Measurements from ENCODE around the gene ITPR2. TPM values are rescaled to one million over a fixed set of nuclear protein-coding genes. Genes with fewer than 3 reads are reported as not detected.

Gene ITPR2
- total RNA-seq, 1 experiment from 2014 or later: 4.0 TPM

- Histone ChIP-seq H3K9me3 (ENCODE audit: low read length) (no peaks in the 10 kb centered on the region), H3F3A (ENCODE audit: low read length, unreplicated experiment) (no peaks in the 10 kb centered on the region), H2AFZ (ENCODE audit: low read length) (no peak overlapping the region), H3K4me3 (ENCODE audit: low read length) (no peak overlapping the region), H3K27me3 (ENCODE audit: low read length) (no peaks in the 10 kb centered on the region), H3K4me1 (ENCODE audit: insufficient read depth, low read length) (peaks cover 12% of the 10 kb centered on the region), H3K27ac (ENCODE audit: low read length) (no peak overlapping the region), H3K36me3 (ENCODE audit: low read depth, low read length) (no peaks in the 10 kb centered on the region), H4K20me1 (ENCODE audit: low read length) (no peaks in the 10 kb centered on the region), H3K9ac (ENCODE audit: low read length) (no peak overlapping the region), H3K79me2 (ENCODE audit: low read length) (no peaks in the 10 kb centered on the region), H3K9me2 (replicated peaks; ENCODE audit: low read length) (no peaks in the 10 kb centered on the region), H3K4me2 (ENCODE audit: low read length) (peak overlapping the region; percentile 20)
- ChIA-PET POLR2A (ENCODE audit: unreplicated experiment) (no interaction called here), CTCF (no interaction called here)
- TF ChIP-seq, protein P1, sequence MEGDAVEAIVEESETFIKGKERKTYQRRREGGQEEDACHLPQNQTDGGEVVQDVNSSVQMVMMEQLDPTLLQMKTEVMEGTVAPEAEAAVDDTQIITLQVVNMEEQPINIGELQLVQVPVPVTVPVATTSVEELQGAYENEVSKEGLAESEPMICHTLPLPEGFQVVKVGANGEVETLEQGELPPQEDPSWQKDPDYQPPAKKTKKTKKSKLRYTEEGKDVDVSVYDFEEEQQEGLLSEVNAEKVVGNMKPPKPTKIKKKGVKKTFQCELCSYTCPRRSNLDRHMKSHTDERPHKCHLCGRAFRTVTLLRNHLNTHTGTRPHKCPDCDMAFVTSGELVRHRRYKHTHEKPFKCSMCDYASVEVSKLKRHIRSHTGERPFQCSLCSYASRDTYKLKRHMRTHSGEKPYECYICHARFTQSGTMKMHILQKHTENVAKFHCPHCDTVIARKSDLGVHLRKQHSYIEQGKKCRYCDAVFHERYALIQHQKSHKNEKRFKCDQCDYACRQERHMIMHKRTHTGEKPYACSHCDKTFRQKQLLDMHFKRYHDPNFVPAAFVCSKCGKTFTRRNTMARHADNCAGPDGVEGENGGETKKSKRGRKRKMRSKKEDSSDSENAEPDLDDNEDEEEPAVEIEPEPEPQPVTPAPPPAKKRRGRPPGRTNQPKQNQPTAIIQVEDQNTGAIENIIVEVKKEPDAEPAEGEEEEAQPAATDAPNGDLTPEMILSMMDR (conservative IDR thresholded peaks at IDR 0.05; ENCODE audit: low read depth, low read length): no peak
- TF ChIP-seq EZH2phosphoT487 (IDR thresholded peaks at IDR 0.05; ENCODE audit: borderline replicate concordance, low read length) (no peak), EZH2 (IDR thresholded peaks at IDR 0.05; ENCODE audit: low read length, unreplicated experiment) (no peak)
- no TSS peak for BruUV-seq (replicated peaks)
- ATAC-seq (no peak), DNase-seq (no peak)
- intact Hi-C loops (cut with micrococcal nuclease): no loop called here
Measured at GRCh38 chr12:26737487-26738030, 95.4 kb downstream of the ITPR2 start.

- Histone ChIP-seq H3F3A (ENCODE audit: low read length, unreplicated experiment) (no peaks in the 10 kb centered on the region), H4K20me1 (ENCODE audit: low read length) (no peaks in the 10 kb centered on the region), H3K4me3 (ENCODE audit: low read length) (no peak overlapping the region), H3K9ac (ENCODE audit: low read length) (no peak overlapping the region), H3K4me2 (ENCODE audit: low read length) (peak overlapping the region; percentile 20), H3K79me2 (ENCODE audit: low read length) (no peaks in the 10 kb centered on the region), H3K36me3 (ENCODE audit: low read depth, low read length) (no peaks in the 10 kb centered on the region), H3K4me1 (ENCODE audit: insufficient read depth, low read length) (peaks cover 12% of the 10 kb centered on the region), H3K27me3 (ENCODE audit: low read length) (no peaks in the 10 kb centered on the region), H3K9me3 (ENCODE audit: low read length) (no peaks in the 10 kb centered on the region), H2AFZ (ENCODE audit: low read length) (no peak overlapping the region), H3K9me2 (replicated peaks; ENCODE audit: low read length) (no peaks in the 10 kb centered on the region), H3K27ac (ENCODE audit: low read length) (no peak overlapping the region)
- intact Hi-C loops (cut with micrococcal nuclease): no loop called here
- ChIA-PET CTCF (no interaction called here), POLR2A (ENCODE audit: unreplicated experiment) (no interaction called here)
- ATAC-seq (peak; percentile 73), DNase-seq (peak; percentile 88)
- BruUV-seq (replicated peaks): no TSS peak
- TF ChIP-seq, protein P1 (conservative IDR thresholded peaks at IDR 0.05; ENCODE audit: low read depth, low read length): no peak
- TF ChIP-seq EZH2phosphoT487 (IDR thresholded peaks at IDR 0.05; ENCODE audit: borderline replicate concordance, low read length): no peak
- no peak for TF ChIP-seq EZH2 (IDR thresholded peaks at IDR 0.05; ENCODE audit: low read length, unreplicated experiment)
Measured at GRCh38 chr12:26736563-26737486, 96.2 kb downstream of the ITPR2 start.

GRCh38 chr12:26735249-26735639, 97.8 kb downstream of the ITPR2 start:
- H3K9ac ChIP-seq (ENCODE audit: low read length): no peak overlapping the region
- H3K4me3 ChIP-seq (ENCODE audit: low read length): no peak overlapping the region
- no peaks in the 10 kb centered on the region for H3K9me3 ChIP-seq (ENCODE audit: low read length)
- H4K20me1 ChIP-seq (ENCODE audit: low read length): no peaks in the 10 kb centered on the region
- ChIA-PET CTCF (no interaction called here), POLR2A (ENCODE audit: unreplicated experiment) (no interaction called here)
- ATAC-seq (no peak), DNase-seq (no peak)
- H2AFZ ChIP-seq (ENCODE audit: low read length): no peak overlapping the region
- H3K4me2 ChIP-seq (ENCODE audit: low read length): no peak overlapping the region
- no peaks in the 10 kb centered on the region for H3F3A ChIP-seq (ENCODE audit: low read length, unreplicated experiment)
- no peaks in the 10 kb centered on the region for H3K27me3 ChIP-seq (ENCODE audit: low read length)
- no peak overlapping the region for H3K27ac ChIP-seq (ENCODE audit: low read length)
- TF ChIP-seq, protein P1 (conservative IDR thresholded peaks at IDR 0.05; ENCODE audit: low read depth, low read length): no peak
- TF ChIP-seq EZH2phosphoT487 (IDR thresholded peaks at IDR 0.05; ENCODE audit: borderline replicate concordance, low read length) (no peak), EZH2 (IDR thresholded peaks at IDR 0.05; ENCODE audit: low read length, unreplicated experiment) (no peak)
- H3K4me1 ChIP-seq (ENCODE audit: insufficient read depth, low read length): peaks cover 12% of the 10 kb centered on the region
- no peaks in the 10 kb centered on the region for H3K79me2 ChIP-seq (ENCODE audit: low read length)
- no peaks in the 10 kb centered on the region for H3K36me3 ChIP-seq (ENCODE audit: low read depth, low read length)
- no TSS peak for BruUV-seq (replicated peaks)
- no peaks in the 10 kb centered on the region for H3K9me2 ChIP-seq (replicated peaks; ENCODE audit: low read length)
- intact Hi-C loops (cut with micrococcal nuclease): no loop called here

All from PC-3 (cell line).